ENCODE data around the gene ADAM22.
"Not testable (repeated sequence)": the region's sequence is repeated elsewhere in the genome, so short reads cannot be mapped to it uniquely, and the experiment has no call there.

The ADAM22 gene

GRCh38 chr7:88159741-88160140 lies 225.7 kb downstream of the ADAM22 start:
- H3K36me3 ChIP-seq (ENCODE audit: control insufficient read depth, insufficient read depth, low read length); H3K9ac ChIP-seq (ENCODE audit: low read depth, low read length); H3K27me3 ChIP-seq (ENCODE audit: control insufficient read depth, insufficient read depth, low read length); H3K9me3 ChIP-seq (ENCODE audit: control insufficient read depth, insufficient read depth, low read length); H3K4me1 ChIP-seq (ENCODE audit: control insufficient read depth, insufficient read depth, low read length); H3K27ac ChIP-seq (ENCODE audit: low read depth, low read length); H3K4me3 ChIP-seq (ENCODE audit: low read depth, low read length): not testable (repeated sequence)

GRCh38 chr7:88165697-88166096 lies 231.6 kb downstream of the ADAM22 start:
- no peaks in the 10 kb centered on the region for H3K9me3 ChIP-seq (ENCODE audit: control insufficient read depth, insufficient read depth, low read length)
- no peak overlapping the region for H3K27ac ChIP-seq (ENCODE audit: low read depth, low read length)
- H3K27me3 ChIP-seq (ENCODE audit: control insufficient read depth, insufficient read depth, low read length): no peaks in the 10 kb centered on the region
- no peak overlapping the region for H3K9ac ChIP-seq (ENCODE audit: low read depth, low read length)
- no peak overlapping the region for H3K4me3 ChIP-seq (ENCODE audit: low read depth, low read length)
- H3K36me3 ChIP-seq (ENCODE audit: control insufficient read depth, insufficient read depth, low read length): no peaks in the 10 kb centered on the region
- H3K4me1 ChIP-seq (ENCODE audit: control insufficient read depth, insufficient read depth, low read length): no peaks in the 10 kb centered on the region

GRCh38 chr7:88167223-88167622 lies 233.2 kb downstream of the ADAM22 start:
- H3K9me3 ChIP-seq (ENCODE audit: control insufficient read depth, insufficient read depth, low read length): no peaks in the 10 kb centered on the region
- H3K36me3 ChIP-seq (ENCODE audit: control insufficient read depth, insufficient read depth, low read length): no peaks in the 10 kb centered on the region

GRCh38 chr7:88167721-88168120 lies 233.7 kb downstream of the ADAM22 start:
- Histone ChIP-seq H3K36me3 (ENCODE audit: control insufficient read depth, insufficient read depth, low read length) (no peaks in the 10 kb centered on the region), H3K4me1 (ENCODE audit: control insufficient read depth, insufficient read depth, low read length) (no peaks in the 10 kb centered on the region), H3K27ac (ENCODE audit: low read depth, low read length) (no peak overlapping the region), H3K27me3 (ENCODE audit: control insufficient read depth, insufficient read depth, low read length) (no peaks in the 10 kb centered on the region), H3K4me3 (ENCODE audit: low read depth, low read length) (no peak overlapping the region), H3K9ac (ENCODE audit: low read depth, low read length) (no peak overlapping the region), H3K9me3 (ENCODE audit: control insufficient read depth, insufficient read depth, low read length) (no peaks in the 10 kb centered on the region)

More at GRCh38 chr7:88167223-88167622, 233.2 kb downstream of the ADAM22 start:
- Histone ChIP-seq H3K4me3 (ENCODE audit: low read depth, low read length) (no peak overlapping the region), H3K27me3 (ENCODE audit: control insufficient read depth, insufficient read depth, low read length) (no peaks in the 10 kb centered on the region), H3K27ac (ENCODE audit: low read depth, low read length) (no peak overlapping the region), H3K9ac (ENCODE audit: low read depth, low read length) (no peak overlapping the region), H3K4me1 (ENCODE audit: control insufficient read depth, insufficient read depth, low read length) (no peaks in the 10 kb centered on the region)

GRCh38 chr7:88169717-88170320 lies 235.8 kb downstream of the ADAM22 start:
- H3K27ac ChIP-seq (ENCODE audit: low read depth, low read length): no peak overlapping the region
- no peak overlapping the region for H3K4me3 ChIP-seq (ENCODE audit: low read depth, low read length)
- H3K9me3 ChIP-seq (ENCODE audit: control insufficient read depth, insufficient read depth, low read length): no peaks in the 10 kb centered on the region
- H3K4me1 ChIP-seq (ENCODE audit: control insufficient read depth, insufficient read depth, low read length): no peaks in the 10 kb centered on the region
- H3K9ac ChIP-seq (ENCODE audit: low read depth, low read length): no peak overlapping the region
- H3K36me3 ChIP-seq (ENCODE audit: control insufficient read depth, insufficient read depth, low read length): no peaks in the 10 kb centered on the region
- no peaks in the 10 kb centered on the region for H3K27me3 ChIP-seq (ENCODE audit: control insufficient read depth, insufficient read depth, low read length)

- no peak overlapping the region for H3K9ac ChIP-seq (ENCODE audit: low read depth, low read length)
- H3K27ac ChIP-seq (ENCODE audit: low read depth, low read length): no peak overlapping the region
- H3K27me3 ChIP-seq (ENCODE audit: control insufficient read depth, insufficient read depth, low read length): no peaks in the 10 kb centered on the region
- H3K9me3 ChIP-seq (ENCODE audit: control insufficient read depth, insufficient read depth, low read length): no peaks in the 10 kb centered on the region
- no peaks in the 10 kb centered on the region for H3K4me1 ChIP-seq (ENCODE audit: control insufficient read depth, insufficient read depth, low read length)
- no peak overlapping the region for H3K4me3 ChIP-seq (ENCODE audit: low read depth, low read length)
- H3K36me3 ChIP-seq (ENCODE audit: control insufficient read depth, insufficient read depth, low read length): no peaks in the 10 kb centered on the region
Measured at GRCh38 chr7:88172842-88173241, 238.8 kb downstream of the ADAM22 start.

GRCh38 chr7:88176190-88176589 lies 242.1 kb downstream of the ADAM22 start:
- no peaks in the 10 kb centered on the region; the same call in 1 of the 2 replicates for H3K4me1 ChIP-seq (ENCODE audit: control insufficient read depth, insufficient read depth, low read length)
- no peaks in the 10 kb centered on the region for H3K36me3 ChIP-seq (ENCODE audit: control insufficient read depth, insufficient read depth, low read length)
- no peak overlapping the region for H3K4me3 ChIP-seq (ENCODE audit: low read depth, low read length)
- no peaks in the 10 kb centered on the region for H3K9me3 ChIP-seq (ENCODE audit: control insufficient read depth, insufficient read depth, low read length)
- no peaks in the 10 kb centered on the region for H3K27me3 ChIP-seq (ENCODE audit: control insufficient read depth, insufficient read depth, low read length)
- no peak overlapping the region for H3K27ac ChIP-seq (ENCODE audit: low read depth, low read length)
- no peak overlapping the region for H3K9ac ChIP-seq (ENCODE audit: low read depth, low read length)

- Histone ChIP-seq H3K27me3 (ENCODE audit: control insufficient read depth, insufficient read depth, low read length) (no peaks in the 10 kb centered on the region), H3K27ac (ENCODE audit: low read depth, low read length) (no peak overlapping the region), H3K9ac (ENCODE audit: low read depth, low read length) (no peak overlapping the region), H3K4me3 (ENCODE audit: low read depth, low read length) (no peak overlapping the region), H3K9me3 (ENCODE audit: control insufficient read depth, insufficient read depth, low read length) (no peaks in the 10 kb centered on the region), H3K36me3 (ENCODE audit: control insufficient read depth, insufficient read depth, low read length) (no peaks in the 10 kb centered on the region), H3K4me1 (ENCODE audit: control insufficient read depth, insufficient read depth, low read length) (peaks cover 20% of the 10 kb centered on the region)
Measured at GRCh38 chr7:88183051-88183450, 249.0 kb downstream of the ADAM22 start.

GRCh38 chr7:88184848-88185304 lies 250.8 kb downstream of the ADAM22 start:
- H3K27ac ChIP-seq (ENCODE audit: low read depth, low read length): no peak overlapping the region
- no peaks in the 10 kb centered on the region for H3K9me3 ChIP-seq (ENCODE audit: control insufficient read depth, insufficient read depth, low read length)
- no peaks in the 10 kb centered on the region for H3K27me3 ChIP-seq (ENCODE audit: control insufficient read depth, insufficient read depth, low read length)
- H3K36me3 ChIP-seq (ENCODE audit: control insufficient read depth, insufficient read depth, low read length): no peaks in the 10 kb centered on the region
- H3K4me3 ChIP-seq (ENCODE audit: low read depth, low read length): no peak overlapping the region
- peaks cover 20% of the 10 kb centered on the region for H3K4me1 ChIP-seq (ENCODE audit: control insufficient read depth, insufficient read depth, low read length)
- no peak overlapping the region for H3K9ac ChIP-seq (ENCODE audit: low read depth, low read length)

- H3K4me3 ChIP-seq (ENCODE audit: low read depth, low read length): no peak overlapping the region
- no peak overlapping the region for H3K9ac ChIP-seq (ENCODE audit: low read depth, low read length)
- H3K27ac ChIP-seq (ENCODE audit: low read depth, low read length): no peak overlapping the region
- H3K36me3 ChIP-seq (ENCODE audit: control insufficient read depth, insufficient read depth, low read length): no peaks in the 10 kb centered on the region
- H3K9me3 ChIP-seq (ENCODE audit: control insufficient read depth, insufficient read depth, low read length): no peaks in the 10 kb centered on the region
- H3K4me1 ChIP-seq (ENCODE audit: control insufficient read depth, insufficient read depth, low read length): peaks cover 20% of the 10 kb centered on the region
- no peaks in the 10 kb centered on the region for H3K27me3 ChIP-seq (ENCODE audit: control insufficient read depth, insufficient read depth, low read length)
Measured at GRCh38 chr7:88185650-88186049, 251.6 kb downstream of the ADAM22 start.

GRCh38 chr7:88191911-88192310 lies 257.9 kb downstream of the ADAM22 start:
- H3K27ac ChIP-seq (ENCODE audit: low read depth, low read length): no peak overlapping the region
- H3K9ac ChIP-seq (ENCODE audit: low read depth, low read length): no peak overlapping the region
- H3K9me3 ChIP-seq (ENCODE audit: control insufficient read depth, insufficient read depth, low read length): no peaks in the 10 kb centered on the region
- no peaks in the 10 kb centered on the region for H3K36me3 ChIP-seq (ENCODE audit: control insufficient read depth, insufficient read depth, low read length)
- H3K4me1 ChIP-seq (ENCODE audit: control insufficient read depth, insufficient read depth, low read length): no peaks in the 10 kb centered on the region
- H3K4me3 ChIP-seq (ENCODE audit: low read depth, low read length): no peak overlapping the region
- H3K27me3 ChIP-seq (ENCODE audit: control insufficient read depth, insufficient read depth, low read length): no peaks in the 10 kb centered on the region

Data from HUES48 (cell line).